Right atrium auricular region (tissue), 2 donors: Measurements from ENCODE around the gene CAMTA2. TPM values are rescaled to one million over a fixed set of nuclear protein-coding genes. Genes with fewer than 3 reads are reported as not detected.
A peak's percentile ranks its signal among the peaks of the same experiment; 100 is the strongest.

ENCODE experiments used
- DNase-seq: peaks from one replicate; pipeline ENCODE4 v3.0.0-alpha.2; 2019; ENCODE audit warnings: low spot score
- H3K27ac ChIP-seq, 2 donors: fragments of 200-600 bp; sonication (generic); 1 replicate in 1 of 2; 2 replicates in 1 of 2; pipeline ENCODE4 v1.5.1; 2016 to 2019
- H3K27me3 ChIP-seq, 2 donors: fragments of 200-600 bp; sonication (generic); one replicate each; pipeline versions ENCODE4 v1.5.1 to v1.6.0; 2017 to 2019
- H3K36me3 ChIP-seq: fragments of 200-600 bp; sonication (generic); one replicate; pipeline ENCODE4 v1.5.1; 2016
- H3K4me1 ChIP-seq, 2 donors: fragments of 200-600 bp; sonication (generic); one replicate each; pipeline versions ENCODE4 v1.5.1 to v1.6.0; 2017 to 2019
- H3K4me3 ChIP-seq, 2 donors: fragments of 200-600 bp; sonication (generic); 1 replicate in 1 of 2; 2 replicates in 1 of 2; pipeline ENCODE4 v1.5.1; 2017 to 2019; ENCODE audit warnings: mild to moderate bottlenecking in 1 of 2, moderate library complexity in 1 of 2
- H3K9me3 ChIP-seq, 2 donors: fragments of 200-600 bp; sonication (generic); one replicate each; pipeline ENCODE4 v1.5.1; 2019
- total RNA-seq, 2 donors: library from RNA; depleted of rRNA; stranded (reverse); fragments of >200 nt; gene quantifications; one replicate each; pipeline ENCODE4 v1.1.0, GENCODE V29; 2016
- TF ChIP-seq, protein P1 (sequence below), 2 donors: fragments of 200-600 bp; sonication (generic); IDR thresholded peaks; one replicate each; pipeline ENCODE4 v1.5.1; 2019; ENCODE audit warnings: antibody characterized with exemption in 2 of 2

CAMTA2 gene
- total RNA-seq, 2 donors from 2014 or later = 20.3 to 24.7 TPM

- Histone ChIP-seq H3K9me3 (no peaks in the 10 kb centered on the region), H3K27me3 (no peaks in the 10 kb centered on the region), H3K4me1 (peaks cover 3 to 77% of the 10 kb centered on the region in 2 donors), H3K36me3 (peaks cover 47% of the 10 kb centered on the region), H3K4me3 (no peak overlapping the region), H3K27ac (peak overlapping the region in 1 of 2 donors; percentile 0)
- TF ChIP-seq, protein P1, sequence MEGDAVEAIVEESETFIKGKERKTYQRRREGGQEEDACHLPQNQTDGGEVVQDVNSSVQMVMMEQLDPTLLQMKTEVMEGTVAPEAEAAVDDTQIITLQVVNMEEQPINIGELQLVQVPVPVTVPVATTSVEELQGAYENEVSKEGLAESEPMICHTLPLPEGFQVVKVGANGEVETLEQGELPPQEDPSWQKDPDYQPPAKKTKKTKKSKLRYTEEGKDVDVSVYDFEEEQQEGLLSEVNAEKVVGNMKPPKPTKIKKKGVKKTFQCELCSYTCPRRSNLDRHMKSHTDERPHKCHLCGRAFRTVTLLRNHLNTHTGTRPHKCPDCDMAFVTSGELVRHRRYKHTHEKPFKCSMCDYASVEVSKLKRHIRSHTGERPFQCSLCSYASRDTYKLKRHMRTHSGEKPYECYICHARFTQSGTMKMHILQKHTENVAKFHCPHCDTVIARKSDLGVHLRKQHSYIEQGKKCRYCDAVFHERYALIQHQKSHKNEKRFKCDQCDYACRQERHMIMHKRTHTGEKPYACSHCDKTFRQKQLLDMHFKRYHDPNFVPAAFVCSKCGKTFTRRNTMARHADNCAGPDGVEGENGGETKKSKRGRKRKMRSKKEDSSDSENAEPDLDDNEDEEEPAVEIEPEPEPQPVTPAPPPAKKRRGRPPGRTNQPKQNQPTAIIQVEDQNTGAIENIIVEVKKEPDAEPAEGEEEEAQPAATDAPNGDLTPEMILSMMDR (IDR thresholded peaks at IDR 0.05) = no peak
- DNase-seq = no peak
Measured at GRCh38 chr17:4942760-4943508, 44.5 kb downstream of the CAMTA2 start.

GRCh38 chr17:4941319-4941610 is 46.2 kb downstream of the CAMTA2 start:
- TF ChIP-seq, protein P1 (IDR thresholded peaks at IDR 0.05) = no peak
- Histone ChIP-seq H3K4me3 (peak overlapping the region; percentile 91), H3K9me3 (no peaks in the 10 kb centered on the region), H3K36me3 (peaks cover 60% of the 10 kb centered on the region), H3K27me3 (no peaks in the 10 kb centered on the region), H3K4me1 (peaks cover 3 to 66% of the 10 kb centered on the region in 2 donors), H3K27ac (peak overlapping the region in 1 of 2 donors; percentile 96)
- DNase-seq = no peak

DNA sequence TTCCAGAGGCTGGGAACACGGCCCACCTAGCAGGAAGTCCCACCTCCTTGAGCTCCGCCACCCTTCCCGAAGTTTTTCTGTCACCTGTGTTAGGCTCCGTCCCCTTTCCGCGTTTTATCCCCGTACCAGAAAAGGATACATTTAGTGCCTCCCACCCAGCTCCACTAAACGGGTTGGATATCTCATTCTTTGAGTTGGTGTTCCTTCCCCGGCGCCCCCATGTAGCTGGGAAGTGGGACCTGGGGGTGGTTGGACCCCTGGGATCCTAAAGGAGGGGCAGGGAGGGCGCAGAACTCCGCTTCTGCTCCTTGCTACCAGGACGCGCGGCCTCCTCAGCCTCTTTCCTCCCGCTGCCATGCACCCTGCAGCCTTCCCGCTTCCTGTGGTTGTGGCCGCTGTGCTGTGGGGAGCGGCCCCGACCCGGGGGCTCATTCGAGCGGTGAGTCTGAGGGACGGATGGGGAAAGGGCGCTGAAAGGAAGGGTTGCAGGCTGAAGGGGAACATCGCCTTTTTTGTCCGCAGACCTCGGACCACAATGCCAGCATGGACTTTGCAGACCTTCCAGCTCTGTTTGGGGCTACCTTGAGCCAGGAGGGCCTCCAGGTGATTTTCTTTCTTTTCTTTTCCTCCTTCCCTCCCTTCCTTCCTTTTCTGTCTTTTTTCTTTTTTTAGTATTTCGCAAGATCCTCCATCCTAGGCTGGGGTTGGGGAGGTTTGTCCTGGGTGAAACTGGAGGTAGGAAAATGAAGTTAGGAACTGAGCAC is 46.7 kb downstream of the CAMTA2 start:
- TF ChIP-seq, protein P1 (IDR thresholded peaks at IDR 0.05) = no peak
- Histone ChIP-seq H3K27me3 (no peaks in the 10 kb centered on the region), H3K4me3 (peak overlapping the region; percentile 91), H3K27ac (peak overlapping the region; percentile 92 to 96), H3K36me3 (peaks cover 57% of the 10 kb centered on the region), H3K4me1 (peaks cover 3 to 61% of the 10 kb centered on the region in 2 donors), H3K9me3 (no peaks in the 10 kb centered on the region)
- DNase-seq = no peak

GRCh38 chr17:4939796-4940554 is 47.5 kb downstream of the CAMTA2 start, which contains the start of the genes RNF167 and SLC25A11:
TSS of gene RNF167 (plus strand) at chr17:4940268. CDS start at chr17:4940910, 642 bp downstream.
TSS of gene SLC25A11 (minus strand) at chr17:4940046. CDS start at chr17:4939910, 136 bp downstream.
- peak within 1 kb of the TSS; percentile 92 to 96 for H3K27ac ChIP-seq
- peaks cover 3 to 54% of the 10 kb centered on the region in 2 donors for H3K4me1 ChIP-seq
- H3K4me3 ChIP-seq = peak within 1 kb of the TSS; percentile 91
- peaks cover 49% of the 10 kb centered on the region for H3K36me3 ChIP-seq
- no peaks in the 10 kb centered on the region for H3K27me3 ChIP-seq
- TF ChIP-seq, protein P1 (IDR thresholded peaks at IDR 0.05) = peak in 1 of 2 donors; percentile 30
- DNase-seq = peak; percentile 98
- no peaks in the 10 kb centered on the region for H3K9me3 ChIP-seq

- peaks cover 3 to 51% of the 10 kb centered on the region in 2 donors for H3K4me1 ChIP-seq
Measured at GRCh38 chr17:4939546-4939795, 48.0 kb downstream of the CAMTA2 start.

More at GRCh38 chr17:4939546-4939795, 48.0 kb downstream of the CAMTA2 start:
- no peaks in the 10 kb centered on the region for H3K9me3 ChIP-seq
- H3K36me3 ChIP-seq = peaks cover 45% of the 10 kb centered on the region
- H3K27ac ChIP-seq = peak overlapping the region; percentile 92 to 96
- H3K4me3 ChIP-seq = peak overlapping the region; percentile 91
- TF ChIP-seq, protein P1 (IDR thresholded peaks at IDR 0.05) = no peak
- no peaks in the 10 kb centered on the region for H3K27me3 ChIP-seq
- no peak for DNase-seq
